ENCODE data around the gene ATP23.

ATP23 gene

DNA sequence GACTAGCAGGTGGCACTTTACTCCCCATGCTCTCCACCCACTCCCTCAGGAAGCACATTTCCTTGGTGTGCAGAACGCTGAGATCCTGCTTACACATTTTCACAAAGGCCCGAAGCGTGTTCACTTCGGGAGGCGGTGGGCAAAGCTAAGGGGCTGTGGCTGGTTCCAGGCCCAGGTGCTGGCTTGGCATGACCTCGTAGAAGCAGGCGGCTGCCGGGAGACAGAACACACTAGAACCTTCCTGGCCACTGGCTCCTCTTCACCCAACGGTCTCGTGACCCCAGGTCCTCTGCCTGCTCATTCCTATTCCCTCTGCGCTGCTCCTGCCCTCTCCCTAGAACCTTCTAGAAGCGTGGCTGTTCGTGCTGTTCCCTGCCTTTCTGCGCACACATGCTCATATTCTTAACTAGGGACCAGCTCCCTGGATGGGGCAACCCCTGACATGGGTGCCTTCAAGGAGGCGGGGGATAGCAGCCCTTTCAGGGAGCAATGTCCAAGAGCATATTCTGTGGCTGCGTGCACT, 43.3 kb downstream of the ATP23 start:
- DNase-seq, result no peak

GRCh38 chr12:57985685-57986084, 44.3 kb downstream of the ATP23 start:
- DNase-seq, result no peak

DNA sequence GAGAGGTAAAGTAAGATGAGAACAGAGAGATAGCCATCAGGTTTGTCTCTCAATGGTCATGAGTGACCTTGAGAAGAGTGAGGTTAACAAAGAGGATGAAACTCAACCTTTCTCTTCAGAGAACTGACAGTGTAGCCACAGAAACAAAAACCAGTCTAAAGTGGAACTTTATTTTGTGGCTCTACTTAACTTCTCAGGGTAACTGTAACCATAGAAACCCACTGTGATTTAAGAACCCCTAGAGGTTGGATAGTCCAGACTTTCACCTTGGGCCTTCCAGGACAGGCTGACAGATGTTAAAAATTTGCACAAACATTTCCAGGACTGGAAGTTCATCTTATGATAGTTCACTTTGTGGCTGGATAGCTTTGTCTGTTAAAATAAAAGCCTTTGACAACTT, 48.5 kb downstream of the ATP23 start:
- no peak for DNase-seq

DNA sequence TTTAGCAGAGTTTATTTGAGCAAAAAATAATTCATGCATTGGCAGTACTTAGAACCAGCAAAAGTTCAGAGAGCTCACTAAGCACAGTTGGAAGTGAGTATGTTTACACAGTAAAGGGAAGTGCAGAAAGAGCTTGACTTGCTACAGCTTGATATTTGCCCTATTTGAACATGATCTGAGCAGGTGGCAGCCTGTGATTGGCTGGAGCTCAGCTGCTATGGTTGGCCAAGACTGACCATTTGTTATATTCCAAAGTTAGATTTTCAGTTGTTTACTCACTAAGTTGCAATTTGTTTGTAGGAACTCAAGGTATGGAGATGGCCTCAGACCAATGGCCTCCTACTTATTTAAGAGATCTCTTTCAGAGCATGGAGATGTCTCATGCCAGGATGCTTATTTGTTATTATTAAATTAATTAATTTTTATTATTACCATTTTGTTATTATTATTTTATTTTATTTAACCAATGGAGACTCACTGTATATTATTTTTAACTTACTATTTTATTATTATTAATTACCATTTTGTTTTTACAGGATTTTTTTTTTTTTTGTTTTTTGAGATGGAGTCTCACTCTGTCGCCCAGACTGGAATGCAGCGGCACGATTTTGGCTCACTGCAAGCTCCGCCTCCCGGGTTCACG, 49.0 kb downstream of the ATP23 start:
- DNase-seq, result peak; percentile 13

GRCh38 chr12:57992001-57992400, 50.6 kb downstream of the ATP23 start:
- DNase-seq, result no peak

GRCh38 chr12:57993030-57993429, 51.7 kb downstream of the ATP23 start:
- peak; percentile 6 for DNase-seq

DNA sequence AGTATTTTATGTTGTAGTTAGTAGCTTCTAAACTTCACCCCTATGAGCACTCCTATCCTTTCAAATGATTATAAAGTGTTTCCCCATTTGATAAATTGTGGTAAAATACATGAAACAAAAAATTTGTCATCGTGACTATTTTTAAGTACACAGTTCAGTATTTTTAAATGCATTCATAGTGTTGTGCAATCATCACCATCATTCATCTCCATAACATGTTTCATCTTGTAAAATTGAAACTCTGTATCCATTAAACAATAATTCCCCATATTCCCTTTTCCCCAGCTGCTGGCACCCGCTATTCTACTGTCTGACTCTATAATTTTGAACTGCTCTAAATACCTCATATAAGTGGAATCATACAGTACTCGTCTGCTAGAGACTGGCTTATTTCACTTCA, 52.5 kb downstream of the ATP23 start:
- DNase-seq, result no peak

DNA sequence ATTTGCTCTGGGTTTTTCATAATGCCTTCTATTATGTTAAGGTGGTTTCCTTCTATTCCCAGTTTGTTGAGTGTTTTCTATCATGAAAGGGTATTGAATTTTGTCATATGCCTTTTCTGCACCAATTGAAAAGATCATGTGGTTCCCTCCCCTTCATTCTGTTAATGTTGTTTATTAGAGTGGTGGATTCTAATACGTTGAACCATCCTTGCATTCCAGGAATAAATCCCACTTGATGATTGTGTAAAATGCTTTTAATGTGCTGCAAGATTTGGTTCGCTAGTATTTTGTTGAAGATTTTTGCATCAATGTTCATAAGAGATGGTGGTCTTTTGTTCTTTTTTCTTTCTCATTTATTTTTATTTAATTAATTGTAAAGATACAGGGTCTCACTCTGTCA, 55.2 kb downstream of the ATP23 start:
- no peak for DNase-seq

DNA sequence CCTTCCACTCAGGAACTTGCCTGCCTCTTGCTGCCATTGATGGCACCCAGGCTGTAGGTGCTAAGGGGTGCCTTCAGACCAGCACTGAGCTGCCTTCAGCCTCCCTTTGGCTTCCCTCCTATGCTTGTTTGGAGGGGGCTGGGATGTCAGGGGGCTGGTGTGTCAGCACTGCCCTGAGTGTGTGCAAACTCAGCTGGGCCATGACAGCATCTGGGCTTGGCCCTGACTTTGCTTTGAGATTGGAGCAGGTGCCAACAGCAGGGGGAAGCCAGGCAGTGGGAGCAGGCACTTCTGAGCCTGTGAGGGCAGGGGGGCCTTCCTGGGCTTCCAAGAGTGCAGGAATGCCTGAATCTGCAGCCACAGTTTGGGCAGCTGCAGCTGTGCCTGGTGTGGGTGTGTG, 56.9 kb downstream of the ATP23 start:
- DNase-seq, result no peak

- no peak for DNase-seq
Measured at GRCh38 chr12:58000499-58000898, 59.1 kb downstream of the ATP23 start.

- no peak for DNase-seq
Measured at GRCh38 chr12:58007875-58008274, 66.5 kb downstream of the ATP23 start.

DNA sequence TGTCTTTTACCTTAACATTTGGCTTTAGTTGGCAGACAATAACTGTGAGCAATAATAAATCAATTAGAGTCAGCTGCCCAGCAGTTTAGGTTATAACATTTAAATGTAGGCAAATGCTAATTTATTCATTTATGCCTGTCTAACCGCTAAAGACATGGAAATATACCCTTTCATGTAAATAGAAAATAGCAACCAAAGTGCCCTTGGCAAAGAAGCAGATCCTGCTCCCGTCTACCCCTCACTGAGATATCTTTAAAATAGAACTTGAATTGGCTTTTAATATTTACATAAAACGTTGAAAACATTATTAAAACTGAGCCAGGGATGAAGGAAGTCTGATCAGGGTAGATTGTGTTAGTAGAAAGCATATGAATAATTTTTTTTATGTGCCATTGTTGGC, 67.3 kb downstream of the ATP23 start:
- DNase-seq, result no peak

Data from NCI-H510A treated with DMSO at 0.1 percent for 48 hours (cell line).